Measurements from ENCODE around the gene MMP27. TPM values are rescaled to one million over a fixed set of nuclear protein-coding genes. Genes with fewer than 3 reads are reported as not detected.

Gene MMP27
- total RNA-seq, 2 experiments from 2014 or later = not detected

GRCh38 chr11:102719620-102720277 is 14.2 kb upstream of the MMP27 start:
- no peaks in the 10 kb centered on the region for H3K4me1 Mint-ChIP-seq
- CTCF ChIA-PET = no interaction called here
- H3K27me3 Mint-ChIP-seq = peaks cover 8% of the 10 kb centered on the region
- ATAC-seq (no peak), DNase-seq (no peak)
- H3K27ac Mint-ChIP-seq = no peak overlapping the region
- no peak overlapping the region for H3K4me3 Mint-ChIP-seq
- H3K9me3 Mint-ChIP-seq (ENCODE audit: low read depth) = no peaks in the 10 kb centered on the region
- no peaks in the 10 kb centered on the region for H3K36me3 Mint-ChIP-seq

DNA sequence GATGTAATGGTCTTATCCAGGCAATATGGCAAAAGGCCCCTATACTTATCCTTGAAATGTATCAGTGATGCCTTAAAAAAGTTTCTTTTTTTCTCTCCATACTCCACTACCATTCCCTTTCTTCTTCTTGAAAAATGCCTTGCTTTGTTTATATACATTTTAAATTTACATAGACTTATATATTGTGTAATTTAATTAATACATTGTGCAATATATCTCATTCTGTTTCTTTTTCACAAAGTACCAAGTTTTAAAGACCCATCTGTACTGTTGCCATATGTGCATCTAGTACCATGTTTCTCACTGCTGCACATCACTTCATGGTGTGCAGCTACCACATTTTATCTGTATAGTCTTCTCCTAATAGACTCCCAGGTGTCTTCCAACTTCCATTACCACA is 11.7 kb upstream of the MMP27 start:
- Mint-ChIP-seq H3K4me1 (no peaks in the 10 kb centered on the region), H3K36me3 (no peaks in the 10 kb centered on the region), H3K4me3 (no peak overlapping the region), H3K9me3 (ENCODE audit: low read depth) (no peaks in the 10 kb centered on the region), H3K27me3 (peaks cover 11% of the 10 kb centered on the region), H3K27ac (no peak overlapping the region)
- ATAC-seq (no peak), DNase-seq (no peak)
- CTCF ChIA-PET = no interaction called here

GRCh38 chr11:102716527-102716926 is 11.0 kb upstream of the MMP27 start:
- no peak overlapping the region for H3K4me3 Mint-ChIP-seq
- DNase-seq = no peak
- no peaks in the 10 kb centered on the region for H3K4me1 Mint-ChIP-seq
- peaks cover 11% of the 10 kb centered on the region for H3K27me3 Mint-ChIP-seq
- H3K9me3 Mint-ChIP-seq (ENCODE audit: low read depth) = no peaks in the 10 kb centered on the region
- ATAC-seq = no peak
- H3K36me3 Mint-ChIP-seq = no peaks in the 10 kb centered on the region
- CTCF ChIA-PET = no interaction called here
- no peak overlapping the region for H3K27ac Mint-ChIP-seq

GRCh38 chr11:102712137-102712536 is 6.6 kb upstream of the MMP27 start:
- CTCF ChIA-PET = no interaction called here
- H3K27me3 Mint-ChIP-seq = peaks cover 16% of the 10 kb centered on the region

GRCh38 chr11:102709201-102709945 is 3.8 kb upstream of the MMP27 start:
- ATAC-seq (no peak), DNase-seq (no peak)
- Mint-ChIP-seq H3K27me3 (peaks cover 13% of the 10 kb centered on the region), H3K36me3 (no peaks in the 10 kb centered on the region), H3K27ac (no peak overlapping the region), H3K4me1 (peaks cover 1% of the 10 kb centered on the region), H3K9me3 (ENCODE audit: low read depth) (no peaks in the 10 kb centered on the region), H3K4me3 (no peak overlapping the region)
- CTCF ChIA-PET = interaction anchor here (1.2 kb wide), 1 partner anchor 10 kb away, joined by 3 read pairs; no protein-coding TSS in a partner anchor

More at GRCh38 chr11:102712137-102712536, 6.6 kb upstream of the MMP27 start:
- DNase-seq (no peak), ATAC-seq (no peak)
- Mint-ChIP-seq H3K4me3 (no peak overlapping the region), H3K4me1 (no peaks in the 10 kb centered on the region), H3K36me3 (no peaks in the 10 kb centered on the region), H3K27ac (no peak overlapping the region), H3K9me3 (ENCODE audit: low read depth) (no peaks in the 10 kb centered on the region)

- Mint-ChIP-seq H3K36me3 (no peaks in the 10 kb centered on the region), H3K4me3 (no peak overlapping the region), H3K27ac (no peak overlapping the region), H3K9me3 (ENCODE audit: low read depth) (no peaks in the 10 kb centered on the region), H3K4me1 (peaks cover 7% of the 10 kb centered on the region), H3K27me3 (peaks cover 13% of the 10 kb centered on the region)
- no peak for ATAC-seq
- CTCF ChIA-PET = interaction anchor here (1.2 kb wide), 1 partner anchor 9 kb away, joined by 3 read pairs; no protein-coding TSS in a partner anchor
- DNase-seq = no peak
Measured at GRCh38 chr11:102708654-102709053, 3.1 kb upstream of the MMP27 start.

GRCh38 chr11:102704841-102705240 is 728 bp downstream of the MMP27 start:
- CTCF ChIA-PET = no interaction called here
- ATAC-seq = no peak
- H3K4me3 Mint-ChIP-seq = no peak overlapping the region
- no peak overlapping the region for H3K27ac Mint-ChIP-seq
- H3K4me1 Mint-ChIP-seq = peaks cover 7% of the 10 kb centered on the region
- no peaks in the 10 kb centered on the region for H3K9me3 Mint-ChIP-seq (ENCODE audit: low read depth)
- H3K27me3 Mint-ChIP-seq = peaks cover 11% of the 10 kb centered on the region
- H3K36me3 Mint-ChIP-seq = no peaks in the 10 kb centered on the region
- no peak for DNase-seq

DNA sequence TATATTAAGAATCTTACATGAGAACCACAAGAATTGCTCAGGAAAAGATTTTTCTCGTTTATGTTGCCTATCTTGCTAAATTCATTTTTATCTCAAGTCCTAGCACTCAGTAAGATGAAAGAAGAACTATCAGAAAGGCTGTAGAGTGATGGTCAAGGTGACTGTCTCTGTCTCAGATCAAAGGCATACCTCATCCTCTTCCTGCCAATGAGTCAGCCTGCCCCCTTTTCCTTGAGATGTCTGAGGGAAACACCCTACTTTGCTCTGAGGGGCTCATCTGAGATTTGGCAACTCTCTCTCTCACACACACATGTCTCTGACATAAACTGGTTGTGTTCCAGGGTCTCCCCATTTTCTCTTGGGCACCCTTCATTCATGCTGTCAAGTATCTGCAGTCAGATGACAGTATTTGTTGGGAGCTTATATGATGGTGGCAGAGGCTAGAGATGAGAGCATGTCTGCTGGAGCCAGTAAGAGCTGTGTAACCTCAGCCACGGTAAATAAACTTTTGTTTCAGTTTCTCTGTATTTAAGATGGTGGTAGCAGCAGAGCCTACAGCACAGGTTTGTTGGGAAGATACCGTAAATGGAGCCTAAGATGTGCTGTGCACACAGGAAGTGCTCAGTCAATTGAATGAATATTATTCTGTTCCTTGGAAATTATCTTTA is 1.6 kb downstream of the MMP27 start:
- Mint-ChIP-seq H3K4me1 (peaks cover 7% of the 10 kb centered on the region), H3K36me3 (no peaks in the 10 kb centered on the region), H3K9me3 (ENCODE audit: low read depth) (no peaks in the 10 kb centered on the region), H3K27me3 (peaks cover 7% of the 10 kb centered on the region), H3K4me3 (no peak overlapping the region), H3K27ac (no peak overlapping the region)
- CTCF ChIA-PET = no interaction called here
- ATAC-seq (peak; percentile 45), DNase-seq (no peak)

GRCh38 chr11:102695201-102695600 is 10.4 kb downstream of the MMP27 start:
- Mint-ChIP-seq H3K4me3 (no peak overlapping the region), H3K27me3 (peaks cover 20% of the 10 kb centered on the region), H3K27ac (no peak overlapping the region), H3K4me1 (no peaks in the 10 kb centered on the region), H3K9me3 (ENCODE audit: low read depth) (no peaks in the 10 kb centered on the region), H3K36me3 (no peaks in the 10 kb centered on the region)
- CTCF ChIA-PET = no interaction called here
- no peak for ATAC-seq
- no peak for DNase-seq

DNA sequence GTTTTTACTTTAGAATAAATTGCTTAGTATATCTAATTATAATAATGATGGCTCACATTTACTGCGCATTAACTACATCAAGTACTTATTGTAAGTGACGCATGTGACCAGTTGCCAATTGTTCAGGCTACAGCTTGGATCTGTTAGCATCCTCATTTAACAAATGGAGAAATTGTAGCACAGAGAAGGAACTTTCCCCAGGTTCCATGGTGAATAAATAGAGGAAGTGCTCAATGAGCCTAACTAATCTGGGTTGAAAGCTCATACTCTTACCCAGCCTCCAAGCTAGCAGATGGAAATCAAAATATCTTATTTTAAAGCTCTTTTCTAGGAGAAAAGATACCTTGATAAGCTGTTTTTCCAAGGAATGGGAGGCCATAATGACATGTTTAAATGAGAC is 19.8 kb downstream of the MMP27 start:
- ATAC-seq (no peak), DNase-seq (no peak)
- Mint-ChIP-seq H3K9me3 (ENCODE audit: low read depth) (no peaks in the 10 kb centered on the region), H3K4me3 (no peak overlapping the region), H3K27ac (no peak overlapping the region), H3K36me3 (no peaks in the 10 kb centered on the region), H3K27me3 (peaks cover 28% of the 10 kb centered on the region), H3K4me1 (no peaks in the 10 kb centered on the region)
- CTCF ChIA-PET = interaction anchor here (1.1 kb wide), 1 partner anchor 9 kb away, joined by 3 read pairs; no protein-coding TSS in a partner anchor

DNA sequence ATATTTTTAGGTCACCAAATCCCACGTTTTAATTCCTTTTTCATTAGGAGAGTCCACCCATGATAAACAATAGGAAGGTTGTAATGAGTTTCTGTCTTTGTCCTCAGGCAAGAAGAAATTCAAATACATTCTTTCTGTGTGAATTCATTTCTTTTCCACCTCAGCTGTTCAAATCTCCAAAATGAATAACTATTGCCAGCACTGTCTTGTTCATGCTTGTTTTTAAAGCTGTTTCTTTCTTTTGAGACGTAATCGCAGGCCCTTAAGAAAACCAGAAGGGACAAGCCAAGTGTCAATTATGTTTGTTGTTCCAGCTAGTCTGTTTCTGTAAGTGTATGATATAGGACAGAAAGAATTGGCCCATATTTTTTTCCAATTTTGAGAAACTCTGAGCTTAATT is 20.2 kb downstream of the MMP27 start:
- Mint-ChIP-seq H3K27ac (no peak overlapping the region), H3K27me3 (peaks cover 26% of the 10 kb centered on the region), H3K9me3 (ENCODE audit: low read depth) (no peaks in the 10 kb centered on the region), H3K4me1 (no peaks in the 10 kb centered on the region), H3K36me3 (no peaks in the 10 kb centered on the region), H3K4me3 (no peak overlapping the region)
- DNase-seq (no peak), ATAC-seq (no peak)
- CTCF ChIA-PET = interaction anchor here (1.1 kb wide), 1 partner anchor 8 kb away, joined by 3 read pairs; no protein-coding TSS in a partner anchor

GRCh38 chr11:102683277-102683676 is 22.3 kb downstream of the MMP27 start:
- Mint-ChIP-seq H3K4me1 (no peaks in the 10 kb centered on the region), H3K27ac (no peak overlapping the region), H3K4me3 (no peak overlapping the region), H3K36me3 (no peaks in the 10 kb centered on the region), H3K9me3 (ENCODE audit: low read depth) (no peaks in the 10 kb centered on the region), H3K27me3 (peaks cover 34% of the 10 kb centered on the region)
- ATAC-seq (no peak), DNase-seq (no peak)
- CTCF ChIA-PET = no interaction called here

DNA sequence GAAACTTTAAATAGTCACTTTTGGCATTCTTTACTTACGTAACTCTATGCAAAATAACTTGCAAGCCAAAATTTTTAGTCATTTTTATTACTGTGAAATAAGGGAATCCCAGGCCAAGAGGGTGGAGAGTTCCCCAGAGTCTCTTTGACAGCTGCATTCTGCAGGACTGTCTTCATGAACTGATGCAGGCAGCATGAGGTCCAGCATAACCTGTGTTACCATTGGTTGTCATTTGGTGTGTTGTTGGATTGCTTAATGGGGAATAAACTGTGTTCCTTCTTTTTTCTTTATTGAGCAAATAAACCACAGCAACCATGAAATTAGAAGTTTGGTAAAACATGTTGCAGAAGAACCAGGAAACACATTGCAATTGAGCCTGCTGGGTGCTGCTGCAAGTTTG is 24.6 kb downstream of the MMP27 start:
- DNase-seq (no peak), ATAC-seq (no peak)
- no peak overlapping the region for H3K4me3 Mint-ChIP-seq
- H3K36me3 Mint-ChIP-seq = no peaks in the 10 kb centered on the region
- H3K27me3 Mint-ChIP-seq = peaks cover 30% of the 10 kb centered on the region
- no peak overlapping the region for H3K27ac Mint-ChIP-seq
- CTCF ChIA-PET = no interaction called here
- H3K9me3 Mint-ChIP-seq (ENCODE audit: low read depth) = no peaks in the 10 kb centered on the region
- H3K4me1 Mint-ChIP-seq = no peaks in the 10 kb centered on the region

DNA sequence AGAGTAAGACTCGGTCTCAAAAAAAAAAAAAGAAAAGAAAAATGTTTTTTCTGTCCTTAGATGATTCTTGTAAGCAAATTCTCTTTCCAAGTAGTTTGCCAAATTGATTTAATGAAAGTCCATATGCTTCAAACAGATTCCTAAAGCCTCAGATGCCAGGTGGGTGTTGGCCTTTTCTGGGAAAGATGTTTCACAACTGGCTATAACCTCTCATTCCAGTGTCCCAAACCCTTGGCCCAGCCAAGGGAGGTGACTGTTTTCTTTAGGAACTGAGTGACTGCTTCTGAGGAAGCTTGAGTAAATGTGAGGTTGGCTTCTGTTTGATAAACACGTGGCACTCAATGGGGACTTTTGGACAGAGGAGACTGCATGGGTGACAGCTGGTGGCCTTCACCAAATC is 27.5 kb downstream of the MMP27 start:
- Mint-ChIP-seq H3K27me3 (peaks cover 28% of the 10 kb centered on the region), H3K4me1 (no peaks in the 10 kb centered on the region), H3K9me3 (ENCODE audit: low read depth) (no peaks in the 10 kb centered on the region), H3K27ac (no peak overlapping the region), H3K36me3 (no peaks in the 10 kb centered on the region), H3K4me3 (no peak overlapping the region)
- ATAC-seq (no peak), DNase-seq (no peak)
- CTCF ChIA-PET = interaction anchor here (1.3 kb wide), 1 partner anchor 12 kb away, joined by 5 read pairs; no protein-coding TSS in a partner anchor

All from activated CD8-positive, alpha-beta memory T cell treated with anti-CD3 and anti-CD28 coated beads, Interleukin-2, amount 10 ng/mL, durations not matched to agents 7 days and 5 days (primary cell).